Panc1 (cell line): ENCODE data around the gene ZIC2. TPM values are rescaled to one million over a fixed set of nuclear protein-coding genes. Genes with fewer than 3 reads are reported as not detected.

Source experiments
- ATAC-seq: fragments of 200-7000 bp; cut with Tn5 transposase; 2 replicates; pipeline ENCODE4 v1.9.1; 2020; ENCODE audit warnings: mild to moderate bottlenecking, moderate library complexity
- BruUV-seq: library from RNA; stranded (reverse); fragments of 400-500 nt; replicated peaks from 2 replicates; lab custom pipeline; 2021; lab: Mats Ljungman, UMichigan
- CTCF ChIA-PET: fragments of 300-600 bp; sonication (Branson Sonifier 250); formaldehyde crosslinking; loops from one replicate; lab custom pipeline; 2022; ENCODE audit warnings: antibody characterized with exemption; lab: Charles Lee
- POLR2A ChIA-PET: fragments of 300-600 bp; sonication (Branson Sonifier 250); formaldehyde crosslinking; loops from one replicate; lab custom pipeline; 2022; ENCODE audit warnings: antibody characterized with exemption; lab: Charles Lee
- DNase-seq: peaks from one replicate; pipeline ENCODE4 v3.0.0-alpha.2; 2010; ENCODE audit warnings: low read depth, low spot score
- H3K27ac ChIP-seq: 2 replicates; pipeline ENCODE4 v1.5.1; 2011; ENCODE audit warnings: mild to moderate bottlenecking, low read length, inconsistent platforms
- H3K27me3 ChIP-seq: fragments of 200-500 bp; sonication (Bioruptor generic); 2 replicates; pipeline ENCODE4 v1.6.0; 2014; ENCODE audit warnings: low read length, inconsistent platforms; ENCODE audit not compliant: control insufficient read depth, insufficient read depth
- H3K36me3 ChIP-seq: fragments of 200-500 bp; sonication (Bioruptor generic); 2 replicates; pipeline ENCODE4 v1.5.1; 2014; ENCODE audit warnings: inconsistent platforms, mild to moderate bottlenecking, low read length, moderate library complexity; ENCODE audit not compliant: control insufficient read depth, insufficient read depth
- H3K4me1 ChIP-seq: 2 replicates; pipeline ENCODE4 v1.5.1; 2011; ENCODE audit warnings: inconsistent platforms, mild to moderate bottlenecking, low read length, moderate library complexity; ENCODE audit not compliant: control insufficient read depth, insufficient read depth
- H3K4me3 ChIP-seq, 2 experiments: 2 replicates each; pipeline ENCODE4 v1.5.1; 2011 to 2012; ENCODE audit warnings: low read depth in 2 of 2, low read length in 2 of 2, mild to moderate bottlenecking in 2 of 2, inconsistent platforms in 1 of 2, moderate library complexity in 1 of 2
- H3K9me3 ChIP-seq: fragments of 200-500 bp; sonication (Bioruptor generic); 2 replicates; pipeline ENCODE4 v1.5.1; 2014; ENCODE audit warnings: low read depth, mild to moderate bottlenecking, inconsistent platforms, low read length, moderate library complexity; ENCODE audit not compliant: control insufficient read depth, insufficient read depth
- CTCF ChIP-seq: fragments of 450-650 bp; IDR thresholded peaks from 2 replicates; pipeline ENCODE4 v1.5.1; 2017; ENCODE audit warnings: mild to moderate bottlenecking
- POLR2AphosphoS5 ChIP-seq: IDR thresholded peaks from 2 replicates; pipeline ENCODE4 v1.6.1; 2012; ENCODE audit warnings: mild to moderate bottlenecking, low read depth, low read length, moderate library complexity
- REST ChIP-seq, 2 experiments: IDR thresholded peaks; 2 replicates each; pipeline ENCODE4 v1.6.1; 2011 to 2012; ENCODE audit warnings: low read depth in 2 of 2, control low read depth in 1 of 2, low read length in 1 of 2, mild to moderate bottlenecking in 1 of 2, moderate library complexity in 1 of 2; ENCODE audit not compliant: insufficient read depth in 1 of 2
- SIN3A ChIP-seq: IDR thresholded peaks from 2 replicates; pipeline ENCODE4 v1.6.1; 2012; ENCODE audit warnings: low read depth, mild to moderate bottlenecking, low read length, moderate library complexity, borderline replicate concordance; ENCODE audit not compliant: insufficient read depth
- TCF7L2 ChIP-seq: IDR thresholded peaks from 2 replicates; pipeline ENCODE4 v1.6.1; 2011; ENCODE audit warnings: mild to moderate bottlenecking, low read depth, low read length, inconsistent platforms
- in situ Hi-C: cut with HindIII; loops from 2 replicates; pipeline ENCODE4 v1.10.0; 2016; ENCODE audit warnings: low sequenced_read_pairs, low pct_unique_long_range_greater_than_20kb
- intact Hi-C: fragments of 100-400 bp; cut with micrococcal nuclease; formaldehyde crosslinking; loops from one replicate; pipeline ENCODE4 v1.10.0; 2022; ENCODE audit not compliant: unreplicated experiment
- total RNA-seq: library from RNA; stranded (reverse); gene quantifications from one replicate; pipeline ENCODE4 v1.2.1, GENCODE V29; 2021; ENCODE audit not compliant: unreplicated experiment

Gene ZIC2
- total RNA-seq, 1 experiment from 2014 or later = 54.5 TPM

- H3K27ac ChIP-seq = peak overlapping the region; percentile 96
- no TSS peak for BruUV-seq
- CTCF ChIA-PET = no interaction called here
- H3K9me3 ChIP-seq = no peaks in the 10 kb centered on the region
- in situ Hi-C loops = no loop called here
- no peak for DNase-seq
- POLR2A ChIA-PET = no interaction called here
- ATAC-seq = no peak
- no peaks in the 10 kb centered on the region for H3K27me3 ChIP-seq
- peak overlapping the region; percentile 75 to 84 for H3K4me3 ChIP-seq
- H3K36me3 ChIP-seq = peaks cover 3% of the 10 kb centered on the region; the same call in 1 of the 2 replicates
- TF ChIP-seq REST (IDR thresholded peaks at IDR 0.05; ENCODE audit: insufficient read depth in 1 of 2, low read depth in 2 of 2, low read length in 1 of 2) = no peak
- no peak for TF ChIP-seq CTCF
- no peak for TF ChIP-seq TCF7L2
- no peak for TF ChIP-seq SIN3A
- no peak for TF ChIP-seq POLR2AphosphoS5
- H3K4me1 ChIP-seq = peaks cover 17% of the 10 kb centered on the region
- intact Hi-C loops = loop anchor here (5.0 kb wide), 1 partner anchor 102 kb away; the partner anchor contains the start of gene PCCA
Observed at GRCh38 chr13:99985241-99985874, 3.8 kb downstream of the ZIC2 start.

GRCh38 chr13:99985886-99986527, 4.4 kb downstream of the ZIC2 start:
- peaks cover 3% of the 10 kb centered on the region; the same call in 1 of the 2 replicates for H3K36me3 ChIP-seq
- BruUV-seq = TSS peak; percentile 87
- ATAC-seq (no peak), DNase-seq (no peak)
- TF ChIP-seq SIN3A (no peak), REST (IDR thresholded peaks at IDR 0.05; ENCODE audit: insufficient read depth in 1 of 2, low read depth in 2 of 2, low read length in 1 of 2) (no peak), TCF7L2 (no peak), CTCF (no peak), POLR2AphosphoS5 (no peak)
- intact Hi-C loops = loop anchor here (5.0 kb wide), 1 partner anchor 101 kb away; the partner anchor contains the start of gene PCCA
- in situ Hi-C loops = no loop called here
- peaks cover 17% of the 10 kb centered on the region for H3K4me1 ChIP-seq
- H3K4me3 ChIP-seq = peak overlapping the region; percentile 38 to 61
- no peaks in the 10 kb centered on the region for H3K9me3 ChIP-seq
- no peaks in the 10 kb centered on the region for H3K27me3 ChIP-seq
- ChIA-PET POLR2A (no interaction called here), CTCF (no interaction called here)
- H3K27ac ChIP-seq = peak overlapping the region; percentile 96
